ENCODE results near the gene NDUFA13.

Gene NDUFA13

GRCh38 chr19:19510432-19510831, 5.6 kb upstream of the NDUFA13 start:
- no peak for DNase-seq (ENCODE audit: low read depth in 2 of 2)

- no peak for DNase-seq (ENCODE audit: low read depth in 2 of 2)
Measured at GRCh38 chr19:19513682-19514081, 2.3 kb upstream of the NDUFA13 start.

GRCh38 chr19:19514215-19514657, 1.8 kb upstream of the NDUFA13 start:
- no peak for DNase-seq (ENCODE audit: low read depth in 2 of 2)

GRCh38 chr19:19514881-19515641, 964 bp upstream of the NDUFA13 start, which contains the start of gene TSSK6:
TSSK6 (minus strand) TSS chr19:19515548; CDS start chr19:19515427, 121 bp downstream.
- DNase-seq (ENCODE audit: low read depth in 2 of 2) = no peak

- no peak for DNase-seq (ENCODE audit: low read depth in 2 of 2)
Measured at GRCh38 chr19:19517235-19517619, 1.2 kb downstream of the NDUFA13 start.

GRCh38 chr19:19520989-19521388, 5.0 kb downstream of the NDUFA13 start:
- DNase-seq (ENCODE audit: low read depth in 2 of 2) = no peak

- no peak for DNase-seq (ENCODE audit: low read depth in 2 of 2)
Measured at GRCh38 chr19:19523177-19523576, 7.2 kb downstream of the NDUFA13 start.

- no peak for DNase-seq (ENCODE audit: low read depth in 2 of 2)
Measured at GRCh38 chr19:19524053-19524452, 8.0 kb downstream of the NDUFA13 start.

- DNase-seq (ENCODE audit: low read depth in 2 of 2) = no peak
Measured at GRCh38 chr19:19525611-19526380, 9.8 kb downstream of the NDUFA13 start.

GRCh38 chr19:19526581-19527370, 10.8 kb downstream of the NDUFA13 start:
- DNase-seq (ENCODE audit: low read depth in 2 of 2) = no peak

GRCh38 chr19:19527371-19527656, 11.3 kb downstream of the NDUFA13 start:
- DNase-seq (ENCODE audit: low read depth in 2 of 2) = no peak

- no peak for DNase-seq (ENCODE audit: low read depth in 2 of 2)
Measured at GRCh38 chr19:19527674-19528625, 11.9 kb downstream of the NDUFA13 start.

- DNase-seq (ENCODE audit: low read depth in 2 of 2) = no peak
Measured at GRCh38 chr19:19528721-19529490, 12.9 kb downstream of the NDUFA13 start, which contains the start of gene YJEFN3. YJEFN3 (plus strand) TSS chr19:19528911; CDS start chr19:19528933, 22 bp downstream.

GRCh38 chr19:19529783-19530422, 13.9 kb downstream of the NDUFA13 start:
- no peak for DNase-seq (ENCODE audit: low read depth in 2 of 2)

- DNase-seq (ENCODE audit: low read depth in 2 of 2) = no peak
Measured at GRCh38 chr19:19530423-19530804, 14.4 kb downstream of the NDUFA13 start.

- DNase-seq (ENCODE audit: low read depth in 2 of 2) = no peak
Measured at GRCh38 chr19:19530889-19531288, 14.9 kb downstream of the NDUFA13 start.

GRCh38 chr19:19531951-19532805, 16.2 kb downstream of the NDUFA13 start:
- peak; percentile 55 to 80 for DNase-seq (ENCODE audit: low read depth in 2 of 2)

- DNase-seq (ENCODE audit: low read depth in 2 of 2) = no peak
Measured at GRCh38 chr19:19532806-19533701, 17.0 kb downstream of the NDUFA13 start.

Measured in stimulated activated CD4-positive, alpha-beta T cell treated with anti-CD3 and anti-CD28 coated beads, Interleukin-15, amount 100 ng/mL, for 48 hours (primary cell).